Measurements from ENCODE around the gene DBN1. TPM values are rescaled to one million over a fixed set of nuclear protein-coding genes. Genes with fewer than 3 reads are reported as not detected.

Gene DBN1
- total and polyA plus RNA-seq, 10 donors, result 6.8 to 26.5 (median 17.0) TPM

DNA sequence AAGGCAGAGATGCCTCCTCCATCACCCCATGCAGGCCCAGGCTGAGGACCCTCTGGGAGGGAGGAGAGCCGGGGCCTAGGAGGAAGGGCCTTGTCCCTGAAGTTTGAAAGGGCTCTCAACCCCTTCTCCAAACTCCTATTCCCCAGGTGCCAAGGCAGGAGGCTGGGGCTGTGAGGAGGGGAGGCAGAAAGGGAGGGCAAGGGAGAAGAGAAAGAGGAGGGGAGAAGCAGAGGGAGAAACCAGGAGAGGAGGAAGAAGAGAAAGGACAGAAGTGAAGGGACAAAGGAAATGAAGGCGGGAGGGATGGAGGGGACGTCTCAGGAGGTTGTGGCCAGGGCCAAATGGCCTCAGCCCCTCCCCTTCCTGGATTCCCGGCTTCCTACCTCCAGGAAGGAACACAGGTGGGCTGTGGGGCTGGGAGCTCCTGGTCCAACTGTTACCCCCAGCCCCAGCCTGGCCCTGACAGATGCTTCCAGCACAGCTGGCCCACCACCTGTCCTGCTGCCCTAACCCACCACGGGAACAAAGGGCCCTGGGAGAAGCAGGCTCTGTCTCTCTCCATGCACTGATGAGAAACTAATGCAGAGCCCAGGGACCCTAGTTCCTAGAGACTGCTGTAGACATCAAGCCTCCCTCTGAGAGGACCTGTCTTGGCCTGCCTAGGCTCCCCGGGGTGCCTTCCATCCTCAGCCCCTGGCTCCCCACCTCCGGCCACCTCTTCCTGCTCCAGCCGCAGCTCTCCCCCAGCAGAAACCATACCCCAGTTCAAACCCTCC is 3.5 kb downstream of the DBN1 start:
- peaks cover 0 to 32% (median 10%) of the 10 kb centered on the region in 7 donors for H3K27me3 ChIP-seq (replicated peaks in 1 of 7)
- H3K4me1 ChIP-seq, result peaks cover 4 to 58% (median 29%) of the 10 kb centered on the region in 6 donors
- WGBS, 5 donors, result 63 to 88% (median 73%) methylated on average over 7 to 8 of the region's 8 CpGs
- H3K9me3 ChIP-seq, result peaks cover 0 to 3% (median 0%) of the 10 kb centered on the region in 8 donors
- no peak for DNase-seq
- peaks cover 0 to 28% (median 8%) of the 10 kb centered on the region in 6 donors for H3K36me3 ChIP-seq
- TF ChIP-seq POLR2AphosphoS5 (IDR thresholded peaks at IDR 0.05) (no peak), POLR2A (IDR thresholded peaks at IDR 0.05) (no peak)
- TF ChIP-seq, protein P1, sequence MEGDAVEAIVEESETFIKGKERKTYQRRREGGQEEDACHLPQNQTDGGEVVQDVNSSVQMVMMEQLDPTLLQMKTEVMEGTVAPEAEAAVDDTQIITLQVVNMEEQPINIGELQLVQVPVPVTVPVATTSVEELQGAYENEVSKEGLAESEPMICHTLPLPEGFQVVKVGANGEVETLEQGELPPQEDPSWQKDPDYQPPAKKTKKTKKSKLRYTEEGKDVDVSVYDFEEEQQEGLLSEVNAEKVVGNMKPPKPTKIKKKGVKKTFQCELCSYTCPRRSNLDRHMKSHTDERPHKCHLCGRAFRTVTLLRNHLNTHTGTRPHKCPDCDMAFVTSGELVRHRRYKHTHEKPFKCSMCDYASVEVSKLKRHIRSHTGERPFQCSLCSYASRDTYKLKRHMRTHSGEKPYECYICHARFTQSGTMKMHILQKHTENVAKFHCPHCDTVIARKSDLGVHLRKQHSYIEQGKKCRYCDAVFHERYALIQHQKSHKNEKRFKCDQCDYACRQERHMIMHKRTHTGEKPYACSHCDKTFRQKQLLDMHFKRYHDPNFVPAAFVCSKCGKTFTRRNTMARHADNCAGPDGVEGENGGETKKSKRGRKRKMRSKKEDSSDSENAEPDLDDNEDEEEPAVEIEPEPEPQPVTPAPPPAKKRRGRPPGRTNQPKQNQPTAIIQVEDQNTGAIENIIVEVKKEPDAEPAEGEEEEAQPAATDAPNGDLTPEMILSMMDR (IDR thresholded peaks at IDR 0.05 in 8 of 11, conservative IDR thresholded peaks at IDR 0.05 in 3 of 11), result no peak
- no peak overlapping the region for H3K27ac ChIP-seq
- H3K4me3 ChIP-seq, result no peak overlapping the region
- intact Hi-C loops (cut with DNase I; ENCODE audit: low total_unique reads), result no loop called here

DNA sequence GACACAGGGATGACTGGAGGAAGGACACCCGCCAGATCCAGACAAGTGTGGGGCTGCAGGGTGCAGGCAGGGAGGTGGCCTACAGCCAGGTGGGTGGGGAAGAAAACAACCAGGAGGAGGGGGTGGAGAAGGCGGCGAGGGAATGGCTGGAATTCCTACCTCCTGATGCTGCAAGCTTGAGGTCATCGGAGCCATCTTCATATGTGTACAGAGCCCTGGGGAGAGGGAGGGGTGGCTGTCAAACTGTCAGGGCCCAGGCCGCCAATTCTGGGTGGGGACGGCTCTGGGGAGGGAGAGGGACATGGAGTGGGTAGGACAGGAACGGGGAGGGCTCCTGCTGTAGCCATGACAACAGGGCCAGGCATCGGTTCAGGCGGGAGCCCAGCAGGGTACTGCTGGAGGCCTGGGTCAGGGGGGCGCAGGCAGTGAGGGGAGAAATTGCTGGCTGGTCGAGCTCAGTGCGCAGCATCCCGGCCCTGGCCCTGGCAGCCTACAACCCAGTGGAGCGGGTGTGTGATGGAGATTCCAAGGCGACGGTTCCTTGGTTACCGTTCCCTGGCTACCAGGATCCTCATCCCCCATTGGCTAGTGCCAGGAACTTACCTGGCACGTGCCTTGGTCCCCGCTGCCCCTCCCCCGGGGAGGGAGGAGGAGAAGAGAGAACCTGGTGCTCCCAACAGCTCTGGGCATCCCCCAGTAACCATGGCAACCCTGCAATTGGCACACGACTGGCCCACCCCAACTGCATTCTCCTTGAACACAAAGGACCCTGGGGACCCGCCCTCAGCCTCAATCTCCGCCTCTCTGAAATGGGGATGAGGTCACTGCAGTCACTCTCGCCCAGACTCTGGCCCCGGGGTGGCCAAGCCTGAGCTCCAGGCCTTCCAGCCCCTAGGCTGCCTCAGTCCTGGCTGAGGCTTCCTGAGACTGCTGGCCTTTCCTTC is 4.5 kb downstream of the DBN1 start:
- no peak for DNase-seq
- TF ChIP-seq POLR2AphosphoS5 (IDR thresholded peaks at IDR 0.05) (no peak), POLR2A (IDR thresholded peaks at IDR 0.05) (no peak)
- TF ChIP-seq, protein P1 (IDR thresholded peaks at IDR 0.05 in 8 of 11, conservative IDR thresholded peaks at IDR 0.05 in 3 of 11), result no peak
- 78 to 87% (median 84%) methylated on average over 17 to 24 of the region's 25 CpGs for WGBS, 5 donors
- H3K4me1 ChIP-seq, result peaks cover 4 to 48% (median 21%) of the 10 kb centered on the region in 6 donors
- intact Hi-C loops (cut with DNase I; ENCODE audit: low total_unique reads), result no loop called here
- H3K36me3 ChIP-seq, result peaks cover 0 to 31% (median 8%) of the 10 kb centered on the region in 6 donors
- H3K27me3 ChIP-seq (replicated peaks in 1 of 7), result peaks cover 0 to 23% (median 10%) of the 10 kb centered on the region in 7 donors
- peaks cover 0 to 5% (median 0%) of the 10 kb centered on the region in 8 donors for H3K9me3 ChIP-seq
- no peak overlapping the region for H3K4me3 ChIP-seq
- H3K27ac ChIP-seq, result no peak overlapping the region

DNA sequence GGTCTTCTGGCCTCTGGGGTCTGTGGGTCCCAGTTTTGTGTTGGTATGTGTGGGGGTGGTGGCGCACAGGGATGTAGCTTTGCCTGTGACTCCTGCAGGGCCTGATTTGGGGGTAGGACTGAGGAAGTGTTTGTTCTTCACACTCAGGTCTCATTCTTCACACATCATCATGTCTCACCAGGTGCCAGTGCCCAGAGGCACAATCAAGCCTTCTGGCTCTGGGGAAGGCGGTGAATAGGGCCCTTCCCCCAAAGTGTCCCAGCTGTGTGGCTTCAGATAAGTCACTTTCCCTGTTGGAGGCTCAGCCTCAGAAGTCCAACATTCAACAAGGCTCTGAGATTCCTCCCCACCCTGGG is 5.1 kb downstream of the DBN1 start:
- no peak overlapping the region for H3K4me3 ChIP-seq
- peaks cover 4 to 44% (median 19%) of the 10 kb centered on the region in 6 donors for H3K4me1 ChIP-seq
- no peak for DNase-seq
- peaks cover 0 to 31% (median 8%) of the 10 kb centered on the region in 6 donors for H3K36me3 ChIP-seq
- H3K27ac ChIP-seq, result no peak overlapping the region
- peaks cover 0 to 19% (median 10%) of the 10 kb centered on the region in 7 donors for H3K27me3 ChIP-seq (replicated peaks in 1 of 7)
- intact Hi-C loops (cut with DNase I; ENCODE audit: low total_unique reads), result no loop called here
- WGBS, 5 donors, result 89 to 100% (median 90%) methylated on average over 1 to 2 of the region's 2 CpGs
- H3K9me3 ChIP-seq, result peaks cover 0 to 5% (median 0%) of the 10 kb centered on the region in 8 donors
- TF ChIP-seq POLR2AphosphoS5 (IDR thresholded peaks at IDR 0.05), result no peak
- TF ChIP-seq, protein P1 (IDR thresholded peaks at IDR 0.05 in 8 of 11, conservative IDR thresholded peaks at IDR 0.05 in 3 of 11), result no peak
- TF ChIP-seq POLR2A (IDR thresholded peaks at IDR 0.05), result no peak
